Stimulated activated CD4-positive, alpha-beta T cell treated with anti-CD3 and anti-CD28 coated beads, Interleukin-1b, Interleukin-23, amount 100 ng/mL, for 48 hours (primary cell): ENCODE data around the gene NRG3.

Experiments used
- DNase-seq: peaks from one replicate; pipeline ENCODE4 v3.0.0-alpha.2; 2020

Gene NRG3

GRCh38 chr10:82399850-82400249 lies 524.9 kb downstream of the NRG3 start:
- DNase-seq, result no peak

GRCh38 chr10:82400841-82401240 lies 525.8 kb downstream of the NRG3 start:
- no peak for DNase-seq

GRCh38 chr10:82402906-82403401 lies 528.0 kb downstream of the NRG3 start:
- DNase-seq, result no peak

- no peak for DNase-seq
Measured at GRCh38 chr10:82409671-82410070, 534.7 kb downstream of the NRG3 start.

- DNase-seq, result no peak
Measured at GRCh38 chr10:82411416-82411815, 536.4 kb downstream of the NRG3 start.

GRCh38 chr10:82420001-82420400 lies 545.0 kb downstream of the NRG3 start:
- no peak for DNase-seq

- no peak for DNase-seq
Measured at GRCh38 chr10:82429302-82429701, 554.3 kb downstream of the NRG3 start.

- no peak for DNase-seq
Measured at GRCh38 chr10:82438277-82438676, 563.3 kb downstream of the NRG3 start.

- DNase-seq, result no peak
Measured at GRCh38 chr10:82440775-82441174, 565.8 kb downstream of the NRG3 start.

- DNase-seq, result no peak
Measured at GRCh38 chr10:82452046-82452445, 577.1 kb downstream of the NRG3 start.

- DNase-seq, result no peak
Measured at GRCh38 chr10:82452676-82453075, 577.7 kb downstream of the NRG3 start.

GRCh38 chr10:82453678-82454293 lies 578.8 kb downstream of the NRG3 start:
- no peak for DNase-seq

GRCh38 chr10:82462910-82463551 lies 588.0 kb downstream of the NRG3 start:
- no peak for DNase-seq

GRCh38 chr10:82463614-82464013 lies 588.6 kb downstream of the NRG3 start:
- DNase-seq, result no peak

GRCh38 chr10:82464191-82464818 lies 589.3 kb downstream of the NRG3 start:
- no peak for DNase-seq

GRCh38 chr10:82464966-82465365 lies 590.0 kb downstream of the NRG3 start:
- DNase-seq, result no peak

GRCh38 chr10:82468453-82468852 lies 593.5 kb downstream of the NRG3 start:
- no peak for DNase-seq

- DNase-seq, result no peak
Measured at GRCh38 chr10:82472406-82473335, 597.7 kb downstream of the NRG3 start.

- no peak for DNase-seq
Measured at GRCh38 chr10:82477776-82478175, 602.8 kb downstream of the NRG3 start.

GRCh38 chr10:82492647-82493046 lies 617.7 kb downstream of the NRG3 start:
- no peak for DNase-seq

GRCh38 chr10:82496114-82496513 lies 621.1 kb downstream of the NRG3 start:
- no peak for DNase-seq

- DNase-seq, result no peak
Measured at GRCh38 chr10:82497439-82497838, 622.4 kb downstream of the NRG3 start.

- DNase-seq, result no peak
Measured at GRCh38 chr10:82498976-82499375, 624.0 kb downstream of the NRG3 start.
